ENCODE measurements around the gene PLEKHG3. TPM values are rescaled to one million over a fixed set of nuclear protein-coding genes. Genes with fewer than 3 reads are reported as not detected.

The PLEKHG3 gene
- total and polyA plus RNA-seq, 2 of the 13 experiments (the other 11 are each of a cell fraction or from before 2014, with no cell fraction given), result 7.1 to 9.8 TPM

- TF ChIP-seq KDM5B (CRISPR knock-in tag; IDR thresholded peaks at IDR 0.05; ENCODE audit: borderline replicate concordance), result 0 out of 2 replicates have a peak, but pooled peaks have one; percentile 42
- TF ChIP-seq ZBTB46 (CRISPR knock-in tag; IDR thresholded peaks at IDR 0.05; ENCODE audit: borderline replicate concordance), result no peak
- TF ChIP-seq ZNF674 (CRISPR knock-in tag; IDR thresholded peaks at IDR 0.05; ENCODE audit: low read depth), result no peak
- TF ChIP-seq CTCF (CRISPR knock-in tag; IDR thresholded peaks at IDR 0.05), result 0 out of 2 replicates have a peak, but pooled peaks have one; percentile 17
- Histone ChIP-seq H3K4me1 (ENCODE audit: insufficient read depth, low read length) (peaks cover 20% of the 10 kb centered on the region), H4K20me1 (ENCODE audit: insufficient read depth, low read length) (no peaks in the 10 kb centered on the region), H3K4me3 (replicated peaks in 1 of 3; ENCODE audit: insufficient read depth in 1 of 3, low read depth in 2 of 3, low read length in 3 of 3) (peak overlapping the region in 1 of 3 experiments; percentile 16; a peak in 1 of 6 replicates), H3K9ac (ENCODE audit: insufficient read depth, low read depth, low read length) (no peak overlapping the region), H3K27me3 (ENCODE audit: control insufficient read depth in 1 of 2, insufficient read depth in 2 of 2, low read length in 2 of 2) (peaks cover 4 to 35% of the 10 kb centered on the region in 2 experiments; a peak in 4 of 5 replicates), H3K36me3 (replicated peaks in 1 of 2; ENCODE audit: control insufficient read depth in 1 of 2, insufficient read depth in 2 of 2, low read length in 2 of 2) (no peaks in the 10 kb centered on the region), H3K4me2 (ENCODE audit: low read depth, low read length) (peak overlapping the region; percentile 45; the same call in 1 of the 2 replicates), H3K27ac (ENCODE audit: extremely low read length, insufficient read depth, low read length) (no peak overlapping the region), H3K79me2 (ENCODE audit: insufficient read depth, low read length) (no peaks in the 10 kb centered on the region), H2AFZ (ENCODE audit: low read length) (no peak overlapping the region), H3K9me3 (ENCODE audit: low read length) (no peaks in the 10 kb centered on the region)
- intact Hi-C loops (cut with micrococcal nuclease; ENCODE audit: unreplicated experiment), result no loop called here
- in situ Hi-C loops (cut with HindIII; ENCODE audit: extremely low pct_ligation_motif_present, low pct_unique_long_range_greater_than_20kb), result no loop called here
- POLR2A ChIA-PET, result interaction anchor here (0.9 kb wide), 1 partner anchor 10 kb away, joined by 4 read pairs; no protein-coding TSS in a partner anchor
- peak; percentile 5; the same call in 2 of the 3 replicates for ATAC-seq
- CTCF ChIA-PET (ENCODE audit: low intra/inter-chr PET ratio, low total read pairs), result no interaction called here
- DNase-seq (ENCODE audit: low spot score), result no peak
- no TSS peak for BruUV-seq (replicated peaks)
- WGBS (ENCODE audit: low lambda C conversion rate), result 26% methylated on average over 11 of the region's 25 CpGs
- no peak for FAIRE-seq
Observed at GRCh38 chr14:64766430-64767151, 62.4 kb downstream of the PLEKHG3 start.
